HepG2 (cell line): Measurements from ENCODE around the gene CALD1. TPM values are rescaled to one million over a fixed set of nuclear protein-coding genes. Genes with fewer than 3 reads are reported as not detected.

Source experiments
- ARID2 ChIP-seq: sonication (generic); formaldehyde crosslinking; IDR thresholded peaks from 2 replicates; pipeline ENCODE4 v1.8.1; 2022; ENCODE audit warnings: mild to moderate bottlenecking, missing genetic modification reagents, borderline replicate concordance
- ARNTL ChIP-seq: sonication (generic); formaldehyde crosslinking; IDR thresholded peaks from 2 replicates; pipeline ENCODE4 v1.4.0; 2020; ENCODE audit warnings: mild to moderate bottlenecking, missing genetic modification reagents
- CHCHD3 ChIP-seq: sonication (generic); formaldehyde crosslinking; IDR thresholded peaks from 2 replicates; pipeline ENCODE4 v1.8.0; 2022; ENCODE audit warnings: mild to moderate bottlenecking, missing genetic modification reagents, moderate library complexity
- DNMT1 ChIP-seq: sonication (generic); formaldehyde crosslinking; IDR thresholded peaks from 2 replicates; pipeline ENCODE4 v1.5.1; 2020; ENCODE audit warnings: mild to moderate bottlenecking, missing genetic modification reagents
- FOSL1 ChIP-seq: sonication (generic); formaldehyde crosslinking; IDR thresholded peaks from 2 replicates; pipeline ENCODE4 v1.9.0; 2021; ENCODE audit warnings: missing genetic modification reagents, borderline replicate concordance
- KAT7 ChIP-seq: IDR thresholded peaks from 2 replicates; pipeline ENCODE4 v1.6.1; 2018; ENCODE audit warnings: borderline replicate concordance, missing compliant biosample characterization
- PLSCR1 ChIP-seq: sonication (generic); formaldehyde crosslinking; IDR thresholded peaks from 2 replicates; pipeline ENCODE4 v1.5.0; 2020; ENCODE audit warnings: missing genetic modification reagents, mild to moderate bottlenecking, borderline replicate concordance
- PRDM10 ChIP-seq: sonication (generic); formaldehyde crosslinking; IDR thresholded peaks from 2 replicates; pipeline ENCODE4 v1.4.0; 2020; ENCODE audit warnings: low read depth, missing genetic modification reagents
- SRSF1 ChIP-seq: fragments of 200-400 bp; formaldehyde crosslinking; optimal IDR thresholded peaks from 2 replicates; pipeline ENCODE3; 2017; ENCODE audit warnings: mild to moderate bottlenecking, low read depth, low read length, moderate library complexity
- TGIF2 ChIP-seq: IDR thresholded peaks from 2 replicates; pipeline ENCODE4 v1.6.1; 2016; ENCODE audit warnings: control low read depth, missing compliant biosample characterization
- TOPORS ChIP-seq: sonication (generic); formaldehyde crosslinking; IDR thresholded peaks from 2 replicates; pipeline ENCODE4 v1.8.0; 2023; ENCODE audit warnings: mild to moderate bottlenecking, missing genetic modification reagents
- ZBTB7A ChIP-seq: sonication (generic); formaldehyde crosslinking; IDR thresholded peaks from 2 replicates; pipeline ENCODE4 v1.8.0; 2022; ENCODE audit warnings: mild to moderate bottlenecking, missing genetic modification reagents
- ZNF382 ChIP-seq: sonication (generic); formaldehyde crosslinking; IDR thresholded peaks from 2 replicates; pipeline ENCODE4 v1.5.0; 2020; ENCODE audit warnings: missing genetic modification reagents, mild to moderate bottlenecking, borderline replicate concordance
- ZNF552 ChIP-seq: sonication (generic); formaldehyde crosslinking; IDR thresholded peaks from 2 replicates; pipeline ENCODE4 v1.9.0; 2022; ENCODE audit warnings: missing genetic modification reagents, mild to moderate bottlenecking, borderline replicate concordance
- ZNF703 ChIP-seq: sonication (generic); formaldehyde crosslinking; IDR thresholded peaks from 2 replicates; pipeline ENCODE4 v1.5.1; 2020; ENCODE audit warnings: missing genetic modification reagents, mild to moderate bottlenecking, moderate library complexity, borderline replicate concordance
- polyA plus RNA-seq, 8 experiments: library from polyadenylated mRNA; depleted of rRNA in 3 of 8; stranded (reverse) in 7 of 8; unstranded in 1 of 8; fragments of >200 nt; fragmentation: Illumina TruSeq in 4 of 8; extraction: Trizol in 4 of 8; gene quantifications; 2 replicates each; pipeline versions ENCODE4 v1.2.1 to v1.2.3, GENCODE V29; 2011 to 2016; ENCODE audit warnings: low read depth in 4 of 8, missing spikeins in 1 of 8, mixed read lengths in 1 of 8; ENCODE audit not compliant: insufficient read depth in 1 of 8
- total RNA-seq, 5 experiments: library from RNA; depleted of rRNA; stranded (reverse); fragments of >200 nt; fragmentation: Illumina TruSeq; extraction: Trizol; gene quantifications; 2 replicates each; pipeline ENCODE4 v1.2.3, GENCODE V29; 2016; ENCODE audit warnings: low read depth in 1 of 5
- TF ChIP-seq, protein P1 (sequence below): sonication (generic); formaldehyde crosslinking; IDR thresholded peaks from 2 replicates; pipeline ENCODE4 v1.9.0; 2022; ENCODE audit warnings: missing genetic modification reagents, mild to moderate bottlenecking, borderline replicate concordance
- TF ChIP-seq, protein P2 (sequence below): IDR thresholded peaks from 2 replicates; pipeline ENCODE4 v1.6.1; 2016; ENCODE audit warnings: control low read depth
- TF ChIP-seq, protein P3 (sequence below): sonication (generic); formaldehyde crosslinking; conservative IDR thresholded peaks from 2 replicates; pipeline ENCODE4 v1.4.0; 2020; ENCODE audit warnings: mild to moderate bottlenecking, missing genetic modification reagents, moderate library complexity

The CALD1 gene
- total and polyA plus RNA-seq, 2 of the 13 experiments (the other 11 are each of a cell fraction or from before 2014, with no cell fraction given) = 53.0 to 112 TPM

GRCh38 chr7:134997214-134997885, 217.9 kb downstream of the CALD1 start (continued):
- TF ChIP-seq ZNF552 (CRISPR knock-in tag) = no peak
- no peak for TF ChIP-seq PRDM10 (CRISPR knock-in tag)
- TF ChIP-seq, protein P1, sequence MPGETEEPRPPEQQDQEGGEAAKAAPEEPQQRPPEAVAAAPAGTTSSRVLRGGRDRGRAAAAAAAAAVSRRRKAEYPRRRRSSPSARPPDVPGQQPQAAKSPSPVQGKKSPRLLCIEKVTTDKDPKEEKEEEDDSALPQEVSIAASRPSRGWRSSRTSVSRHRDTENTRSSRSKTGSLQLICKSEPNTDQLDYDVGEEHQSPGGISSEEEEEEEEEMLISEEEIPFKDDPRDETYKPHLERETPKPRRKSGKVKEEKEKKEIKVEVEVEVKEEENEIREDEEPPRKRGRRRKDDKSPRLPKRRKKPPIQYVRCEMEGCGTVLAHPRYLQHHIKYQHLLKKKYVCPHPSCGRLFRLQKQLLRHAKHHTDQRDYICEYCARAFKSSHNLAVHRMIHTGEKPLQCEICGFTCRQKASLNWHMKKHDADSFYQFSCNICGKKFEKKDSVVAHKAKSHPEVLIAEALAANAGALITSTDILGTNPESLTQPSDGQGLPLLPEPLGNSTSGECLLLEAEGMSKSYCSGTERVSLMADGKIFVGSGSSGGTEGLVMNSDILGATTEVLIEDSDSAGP (CRISPR knock-in tag) = peak; percentile 56; the same call in 1 of the 2 replicates
- no peak for TF ChIP-seq ZNF703 (CRISPR knock-in tag)
- no peak for TF ChIP-seq ZNF382 (CRISPR knock-in tag)
- TF ChIP-seq KAT7 (CRISPR knock-in tag) = 0 out of 2 replicates have a peak, but pooled peaks have one; percentile 56
- peak; percentile 29; the same call in 1 of the 2 replicates for TF ChIP-seq TGIF2 (CRISPR knock-in tag)
- no peak for TF ChIP-seq SRSF1
- TF ChIP-seq ARID2 = no peak
- no peak for TF ChIP-seq DNMT1 (CRISPR knock-in tag)
- no peak for TF ChIP-seq CHCHD3
- no peak for TF ChIP-seq PLSCR1
- TF ChIP-seq, protein P2, sequence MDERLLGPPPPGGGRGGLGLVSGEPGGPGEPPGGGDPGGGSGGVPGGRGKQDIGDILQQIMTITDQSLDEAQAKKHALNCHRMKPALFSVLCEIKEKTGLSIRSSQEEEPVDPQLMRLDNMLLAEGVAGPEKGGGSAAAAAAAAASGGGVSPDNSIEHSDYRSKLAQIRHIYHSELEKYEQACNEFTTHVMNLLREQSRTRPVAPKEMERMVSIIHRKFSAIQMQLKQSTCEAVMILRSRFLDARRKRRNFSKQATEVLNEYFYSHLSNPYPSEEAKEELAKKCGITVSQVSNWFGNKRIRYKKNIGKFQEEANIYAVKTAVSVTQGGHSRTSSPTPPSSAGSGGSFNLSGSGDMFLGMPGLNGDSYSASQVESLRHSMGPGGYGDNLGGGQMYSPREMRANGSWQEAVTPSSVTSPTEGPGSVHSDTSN (CRISPR knock-in tag) = 0 out of 2 replicates have a peak, but pooled peaks have one; percentile 35
- no peak for TF ChIP-seq FOSL1 (CRISPR knock-in tag)
- TF ChIP-seq ZBTB7A (CRISPR knock-in tag) = no peak
- TF ChIP-seq, protein P3, sequence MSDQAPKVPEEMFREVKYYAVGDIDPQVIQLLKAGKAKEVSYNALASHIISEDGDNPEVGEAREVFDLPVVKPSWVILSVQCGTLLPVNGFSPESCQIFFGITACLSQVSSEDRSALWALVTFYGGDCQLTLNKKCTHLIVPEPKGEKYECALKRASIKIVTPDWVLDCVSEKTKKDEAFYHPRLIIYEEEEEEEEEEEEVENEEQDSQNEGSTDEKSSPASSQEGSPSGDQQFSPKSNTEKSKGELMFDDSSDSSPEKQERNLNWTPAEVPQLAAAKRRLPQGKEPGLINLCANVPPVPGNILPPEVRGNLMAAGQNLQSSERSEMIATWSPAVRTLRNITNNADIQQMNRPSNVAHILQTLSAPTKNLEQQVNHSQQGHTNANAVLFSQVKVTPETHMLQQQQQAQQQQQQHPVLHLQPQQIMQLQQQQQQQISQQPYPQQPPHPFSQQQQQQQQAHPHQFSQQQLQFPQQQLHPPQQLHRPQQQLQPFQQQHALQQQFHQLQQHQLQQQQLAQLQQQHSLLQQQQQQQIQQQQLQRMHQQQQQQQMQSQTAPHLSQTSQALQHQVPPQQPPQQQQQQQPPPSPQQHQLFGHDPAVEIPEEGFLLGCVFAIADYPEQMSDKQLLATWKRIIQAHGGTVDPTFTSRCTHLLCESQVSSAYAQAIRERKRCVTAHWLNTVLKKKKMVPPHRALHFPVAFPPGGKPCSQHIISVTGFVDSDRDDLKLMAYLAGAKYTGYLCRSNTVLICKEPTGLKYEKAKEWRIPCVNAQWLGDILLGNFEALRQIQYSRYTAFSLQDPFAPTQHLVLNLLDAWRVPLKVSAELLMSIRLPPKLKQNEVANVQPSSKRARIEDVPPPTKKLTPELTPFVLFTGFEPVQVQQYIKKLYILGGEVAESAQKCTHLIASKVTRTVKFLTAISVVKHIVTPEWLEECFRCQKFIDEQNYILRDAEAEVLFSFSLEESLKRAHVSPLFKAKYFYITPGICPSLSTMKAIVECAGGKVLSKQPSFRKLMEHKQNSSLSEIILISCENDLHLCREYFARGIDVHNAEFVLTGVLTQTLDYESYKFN = peak; percentile 99
- TF ChIP-seq TOPORS (CRISPR knock-in tag) = 0 out of 2 replicates have a peak, but pooled peaks have one; percentile 36
- no peak; the same call in 1 of the 2 replicates for TF ChIP-seq ARNTL
